NCI-H1105 (cell line): Measurements from ENCODE around the gene ATP1B2.
A peak's percentile ranks its signal among the peaks of the same experiment; 100 is the strongest.

Experiments used
- DNase-seq: peaks from one replicate; lab custom pipeline; 2025; lab: John Stamatoyannopoulos, UW

The ATP1B2 gene

GRCh38 chr17:7685533-7686221 is 35.0 kb downstream of the ATP1B2 start:
- DNase-seq, result peak; percentile 95

- peak; percentile 90 for DNase-seq
Measured at GRCh38 chr17:7686222-7687071, 35.7 kb downstream of the ATP1B2 start.

- DNase-seq, result peak; percentile 97
Measured at GRCh38 chr17:7687072-7687907, 36.6 kb downstream of the ATP1B2 start, which contains the start of gene TP53. TSS of gene TP53 (minus strand) at chr17:7687490. CDS start at chr17:7676594, 10,896 bp downstream.

- peak; percentile 99 for DNase-seq
Measured at GRCh38 chr17:7687908-7688807, 37.4 kb downstream of the ATP1B2 start, which contains the start of gene WRAP53. TSS of gene WRAP53 (plus strand) at chr17:7688477. CDS start at chr17:7688649, 172 bp downstream.

- no peak for DNase-seq
Measured at GRCh38 chr17:7688808-7689316, 38.1 kb downstream of the ATP1B2 start.

GRCh38 chr17:7695586-7695985 is 44.9 kb downstream of the ATP1B2 start:
- no peak for DNase-seq

GRCh38 chr17:7697828-7698588 is 47.3 kb downstream of the ATP1B2 start:
- no peak for DNase-seq

- DNase-seq, result no peak
Measured at GRCh38 chr17:7700510-7700909, 49.8 kb downstream of the ATP1B2 start.

GRCh38 chr17:7701681-7702080 is 51.0 kb downstream of the ATP1B2 start:
- no peak for DNase-seq

GRCh38 chr17:7702776-7703175 is 52.0 kb downstream of the ATP1B2 start:
- DNase-seq, result no peak

- DNase-seq, result peak; percentile 98
Measured at GRCh38 chr17:7703584-7704479, 53.1 kb downstream of the ATP1B2 start.

- DNase-seq, result peak; percentile 85
Measured at GRCh38 chr17:7704601-7705268, 54.0 kb downstream of the ATP1B2 start, which contains the start of gene EFNB3. TSS of gene EFNB3 (plus strand) at chr17:7705202. CDS start at chr17:7705599, 397 bp downstream.

GRCh38 chr17:7705269-7706255 is 54.8 kb downstream of the ATP1B2 start:
- peak; percentile 25 for DNase-seq

GRCh38 chr17:7706631-7707354 is 56.1 kb downstream of the ATP1B2 start:
- no peak for DNase-seq
